GM12878 (cell line): ENCODE results near the gene PAPPA. TPM values are rescaled to one million over a fixed set of nuclear protein-coding genes. Genes with fewer than 3 reads are reported as not detected.

Source experiments
- ATAC-seq: fragments of 200-7000 bp; cut with Tn5 transposase; 3 replicates; pipeline ENCODE4 v1.9.1; 2020; ENCODE audit warnings: mild to moderate bottlenecking, moderate library complexity
- BruUV-seq: library from RNA; stranded (reverse); fragments of 400-500 nt; replicated peaks from 2 replicates; lab custom pipeline; 2021; lab: Mats Ljungman, UMichigan
- CTCF ChIA-PET: fragments of 300-600 bp; sonication (Branson Sonifier 250); formaldehyde crosslinking; extraction: SDS; loops from one replicate; lab custom pipeline; 2021; ENCODE audit warnings: inconsistent platforms; lab: Yijun Ruan, JAX
- POLR2A ChIA-PET: fragments of 350-600 bp; formaldehyde crosslinking; extraction: SDS; loops from one replicate; lab custom pipeline; 2021; ENCODE audit warnings: inconsistent platforms; lab: Charles Lee
- RAD21 ChIA-PET: fragments of 300-600 bp; sonication (Branson Sonifier 250); formaldehyde crosslinking; loops from one replicate; lab custom pipeline; 2023; ENCODE audit warnings: antibody characterized with exemption; ENCODE audit not compliant: unreplicated experiment; lab: Charles Lee
- SMC1A ChIA-PET: fragments of 300-600 bp; sonication (Branson Sonifier 250); formaldehyde crosslinking; loops from one replicate; lab custom pipeline; 2023; ENCODE audit not compliant: unreplicated experiment, uncharacterized antibody; lab: Charles Lee
- DNase-seq: peaks from one replicate; pipeline ENCODE4 v3.0.0-alpha.2; 2011; ENCODE audit warnings: low read depth, low spot score
- FAIRE-seq: peaks from 3 replicates; lab custom pipeline; 2011; peaks lifted over from hg19 to GRCh38; lab: Jason Lieb, UNC
- H2AFZ ChIP-seq: 2 replicates; pipeline ENCODE4 v1.6.0; 2011; ENCODE audit warnings: low read depth, low read length, control low read depth; ENCODE audit not compliant: control insufficient read depth
- H3K27ac ChIP-seq: 2 replicates; pipeline ENCODE4 v1.5.1; 2011; ENCODE audit warnings: control low read depth; ENCODE audit not compliant: control insufficient read depth, insufficient read depth
- H3K27me3 ChIP-seq, 2 experiments: replicated peaks in 1 of 2; 2 replicates each; pipeline versions ENCODE4 v1.6.0 to v1.6.1; 2011; ENCODE audit warnings: low read length in 1 of 2; ENCODE audit not compliant: control insufficient read depth in 2 of 2, insufficient read depth in 2 of 2
- H3K36me3 ChIP-seq, 2 experiments: 2 replicates each; pipeline ENCODE4 v1.5.1; 2011; ENCODE audit warnings: low read length in 1 of 2; ENCODE audit not compliant: control insufficient read depth in 2 of 2, insufficient read depth in 2 of 2
- H3K4me1 ChIP-seq: 2 replicates; pipeline ENCODE4 v1.6.1; 2011; ENCODE audit warnings: mild to moderate bottlenecking, low read length, moderate library complexity, mixed read lengths; ENCODE audit not compliant: control insufficient read depth, insufficient read depth
- H3K4me2 ChIP-seq: 2 replicates; pipeline ENCODE4 v1.6.0; 2011; ENCODE audit warnings: control low read depth; ENCODE audit not compliant: control insufficient read depth, insufficient read depth
- H3K4me3 ChIP-seq: fragments of 200-600 bp; sonication (generic); 2 replicates; pipeline ENCODE4 v1.5.1; 2016
- H3K79me2 ChIP-seq: 2 replicates; pipeline ENCODE4 v1.6.0; 2011; ENCODE audit warnings: low read length; ENCODE audit not compliant: control insufficient read depth, insufficient read depth
- H3K9ac ChIP-seq: 2 replicates; pipeline ENCODE4 v1.8.0; 2011; ENCODE audit warnings: low read length, control low read depth, mixed read lengths; ENCODE audit not compliant: control insufficient read depth, insufficient read depth
- H3K9me3 ChIP-seq: replicated peaks from 3 replicates; pipeline ENCODE4 v1.5.1; 2011; ENCODE audit warnings: mild to moderate bottlenecking, low read length; ENCODE audit not compliant: control insufficient read depth, insufficient read depth
- H4K20me1 ChIP-seq: 2 replicates; pipeline ENCODE4 v1.6.0; 2011; ENCODE audit not compliant: control insufficient read depth, insufficient read depth
- BCL3 ChIP-seq: IDR thresholded peaks from 2 replicates; pipeline ENCODE4 v1.6.1; 2011; ENCODE audit warnings: borderline replicate concordance, low read depth, mild to moderate bottlenecking, moderate library complexity, low read length; ENCODE audit not compliant: insufficient read depth, poor library complexity, severe bottlenecking
- DPF2 ChIP-seq: fragments of 450-650 bp; IDR thresholded peaks from 2 replicates; pipeline ENCODE4 v1.6.1; 2017; ENCODE audit warnings: mild to moderate bottlenecking
- GABPA ChIP-seq: IDR thresholded peaks from 2 replicates; pipeline ENCODE4 v1.6.1; 2014; ENCODE audit warnings: antibody characterized with exemption, low read depth, mild to moderate bottlenecking, inconsistent platforms
- MTA2 ChIP-seq: fragments of 450-650 bp; IDR thresholded peaks from 2 replicates; pipeline ENCODE4 v1.6.1; 2016; ENCODE audit warnings: low read depth, mild to moderate bottlenecking, moderate library complexity
- NR2C1 ChIP-seq: fragments of 450-650 bp; IDR thresholded peaks from 2 replicates; pipeline ENCODE4 v1.6.1; 2017; ENCODE audit warnings: antibody characterized with exemption, mild to moderate bottlenecking, moderate library complexity
- RAD51 ChIP-seq: fragments of 450-650 bp; IDR thresholded peaks from 2 replicates; pipeline ENCODE4 v1.6.1; 2016; ENCODE audit warnings: moderate library complexity, mild to moderate bottlenecking, inconsistent platforms
- RCOR1 ChIP-seq: conservative IDR thresholded peaks from 2 replicates; pipeline ENCODE4 v1.6.1; 2012; ENCODE audit warnings: low read depth, low read length, improper control_type of control experiment
- TCF3 ChIP-seq: IDR thresholded peaks from 2 replicates; pipeline ENCODE4 v1.6.1; 2012; ENCODE audit warnings: low read depth, mild to moderate bottlenecking, low read length, borderline replicate concordance; ENCODE audit not compliant: insufficient read depth
- YY1 ChIP-seq: IDR thresholded peaks from 2 replicates; pipeline ENCODE4 v1.6.1; 2011; ENCODE audit warnings: low read depth, mild to moderate bottlenecking, low read length
- ZBTB40 ChIP-seq: fragments of 450-650 bp; IDR thresholded peaks from 2 replicates; pipeline ENCODE4 v1.6.1; 2016; ENCODE audit warnings: mild to moderate bottlenecking, moderate library complexity, borderline replicate concordance
- ZNF24 ChIP-seq: fragments of 450-650 bp; IDR thresholded peaks from 2 replicates; pipeline ENCODE4 v1.6.1; 2017; ENCODE audit warnings: antibody characterized with exemption, mild to moderate bottlenecking
- ZZZ3 ChIP-seq: IDR thresholded peaks from 2 replicates; pipeline ENCODE4 v1.6.1; 2011; ENCODE audit warnings: low read depth; ENCODE audit not compliant: control insufficient read depth, insufficient read length
- WGBS: methylation state at CpG from one replicate; pipeline ENCODE4 v1.1.6; 2016; ENCODE audit warnings: low lambda C conversion rate; ENCODE audit not compliant: insufficient replicate concordance, insufficient coverage; ENCODE audit errors: missing lambda C conversion rate; 5-methylcytosine and 5-hydroxymethylcytosine counted together
- in situ Hi-C: fragments of 300-500 bp; cut with MboI; formaldehyde crosslinking; loops from 9 replicates; pipeline ENCODE4 v1.14.3; 2018; ENCODE audit warnings: mixed read lengths
- intact Hi-C: fragments of 100-400 bp; cut with micrococcal nuclease; formaldehyde crosslinking; loops from one replicate; pipeline ENCODE4 v1.14.2; 2022; ENCODE audit not compliant: unreplicated experiment
- polyA plus RNA-seq, 11 experiments: library from polyadenylated mRNA; depleted of rRNA in 4 of 11; unstranded in 6 of 11; stranded (reverse) in 5 of 11; fragments of >200 nt; fragmentation: Nextera tagmentation in 4 of 11; fragmentation: Illumina TruSeq in 1 of 11; extraction: Ambion mirVana in 4 of 11; extraction: Trizol in 1 of 11; gene quantifications; 1 replicate in 1 of 11; 2 replicates in 10 of 11; pipeline versions ENCODE4 v1.2.1 to v1.2.3, GENCODE V29; 2011 to 2016; ENCODE audit warnings: inconsistent platforms in 2 of 11, missing spikeins in 2 of 11, low read depth in 1 of 11
- total RNA-seq, 4 experiments: library from RNA; depleted of rRNA in 3 of 4; stranded (reverse); fragments of >200 nt in 3 of 4; fragmentation: Illumina TruSeq in 1 of 4; extraction: Trizol in 1 of 4; gene quantifications; 2 replicates each; pipeline versions ENCODE4 v1.2.1 to v1.2.3, GENCODE V29; 2013 to 2021

The PAPPA gene
- total and polyA plus RNA-seq, 10 of the 15 experiments (the other 5 are each of a cell fraction or from before 2014, with no cell fraction given) = under 0.01 to 0.19 (median 0.02) TPM; not detected in 4

DNA sequence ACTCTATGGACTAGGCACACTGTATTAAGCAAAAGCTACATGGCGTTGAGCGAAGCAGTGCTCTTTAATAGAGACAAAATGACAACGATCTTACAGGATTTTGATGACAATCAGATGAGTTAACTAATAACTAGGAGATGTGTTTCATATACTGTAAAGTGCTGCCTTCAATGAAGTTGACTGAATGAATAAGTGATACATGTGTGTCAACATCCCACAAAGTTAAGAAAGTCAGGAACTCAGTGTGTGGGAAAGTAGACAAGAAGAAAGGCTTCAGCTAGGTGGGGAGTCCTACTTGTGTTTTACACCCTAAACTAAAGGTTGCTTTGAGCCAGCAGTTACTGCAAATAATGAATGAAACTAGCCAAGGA is 79.6 kb downstream of the PAPPA start:
- WGBS = 53% methylated on average over 3 of the region's 3 CpGs
- H4K20me1 ChIP-seq = no peaks in the 10 kb centered on the region
- H3K27ac ChIP-seq = no peak overlapping the region
- in situ Hi-C loops (no loop called here), intact Hi-C loops (no loop called here)
- ChIA-PET CTCF (no interaction called here), SMC1A (no interaction called here), RAD21 (no interaction called here), POLR2A (no interaction called here)
- H3K9me3 ChIP-seq = no peaks in the 10 kb centered on the region
- BruUV-seq = no TSS peak
- H3K27me3 ChIP-seq = peaks cover 0 to 4% of the 10 kb centered on the region in 2 experiments; a peak in 1 of 4 replicates
- ATAC-seq (no peak), FAIRE-seq (no peak), DNase-seq (no peak)
- no peak overlapping the region for H3K4me2 ChIP-seq
- H3K4me1 ChIP-seq = no peaks in the 10 kb centered on the region
- no peak overlapping the region for H2AFZ ChIP-seq
- TF ChIP-seq BCL3 = no peak
- no peak for TF ChIP-seq DPF2
- TF ChIP-seq ZZZ3 = no peak
- no peak overlapping the region for H3K9ac ChIP-seq
- no peak overlapping the region for H3K4me3 ChIP-seq
- no peaks in the 10 kb centered on the region for H3K36me3 ChIP-seq
- H3K79me2 ChIP-seq = no peaks in the 10 kb centered on the region

DNA sequence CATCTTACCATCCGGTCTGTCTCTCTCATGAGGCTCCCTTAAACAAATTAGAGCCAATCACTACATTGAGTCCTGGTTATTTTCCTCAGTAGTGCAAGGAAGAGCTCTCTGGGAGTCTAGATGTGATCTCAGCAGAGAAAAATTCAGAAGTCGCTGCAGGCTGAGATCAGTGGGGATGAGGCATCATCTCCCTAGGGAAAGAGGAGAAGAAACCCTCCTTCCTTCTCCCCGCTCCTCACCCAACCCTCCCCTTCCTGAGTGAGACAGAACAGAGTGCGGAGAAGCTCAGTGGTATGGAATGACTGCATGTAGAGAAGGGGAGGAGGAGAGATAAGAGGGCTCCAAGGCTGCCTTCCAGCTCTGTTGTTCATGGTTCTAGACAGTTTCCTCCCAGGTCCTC is 80.5 kb downstream of the PAPPA start:
- Histone ChIP-seq H3K27me3 (peaks cover 0 to 4% of the 10 kb centered on the region in 2 experiments; a peak in 1 of 4 replicates), H2AFZ (no peak overlapping the region), H3K4me3 (no peak overlapping the region), H3K9me3 (no peaks in the 10 kb centered on the region), H3K4me2 (no peak overlapping the region), H4K20me1 (no peaks in the 10 kb centered on the region), H3K27ac (no peak overlapping the region), H3K79me2 (no peaks in the 10 kb centered on the region), H3K4me1 (no peaks in the 10 kb centered on the region), H3K36me3 (no peaks in the 10 kb centered on the region), H3K9ac (no peak overlapping the region)
- ChIA-PET POLR2A (no interaction called here), CTCF (no interaction called here), RAD21 (no interaction called here), SMC1A (no interaction called here)
- WGBS = 4% methylated on average over 4 of the region's 4 CpGs
- DNase-seq (no peak), ATAC-seq (no peak), FAIRE-seq (no peak)
- in situ Hi-C loops (no loop called here), intact Hi-C loops (no loop called here)
- no TSS peak for BruUV-seq
- no peak for TF ChIP-seq ZNF24
- no peak for TF ChIP-seq MTA2
- TF ChIP-seq NR2C1 = no peak
- TF ChIP-seq ZBTB40 = no peak
- no peak for TF ChIP-seq GABPA
- TF ChIP-seq YY1 = no peak
- no peak for TF ChIP-seq RAD51
- TF ChIP-seq RCOR1 = no peak
- no peak for TF ChIP-seq TCF3
